Middle frontal gyrus (tissue), 1 donor: ENCODE results near the gene CCDC177.
A peak's percentile ranks its signal among the peaks of the same experiment; 100 is the strongest.

ENCODE experiments used
- DNase-seq: peaks from one replicate; pipeline ENCODE4 v3.0.0-alpha.2; 2015; ENCODE audit warnings: low spot score; ENCODE audit errors: extremely low spot score

The CCDC177 gene

GRCh38 chr14:69574263-69574953 is at the start of gene CCDC177:
Gene CCDC177, minus strand, starts transcription at chr14:69574871. Its CDS starts 1,249 bp downstream, at chr14:69573622.
- peak; percentile 35 for DNase-seq

- no peak for DNase-seq
These were observed 49.5 kb upstream of the CCDC177 start for GRCh38 chr14:69624136-69624535.

GRCh38 chr14:69620981-69621380 is 46.3 kb upstream of the CCDC177 start:
- no peak for DNase-seq

- no peak for DNase-seq
These were observed 45.5 kb upstream of the CCDC177 start for GRCh38 chr14:69620211-69620611.

GRCh38 chr14:69619012-69619411 is 44.3 kb upstream of the CCDC177 start:
- no peak for DNase-seq

- DNase-seq: no peak
These were observed 43.1 kb upstream of the CCDC177 start for GRCh38 chr14:69617796-69618195.

GRCh38 chr14:69616408-69616773 is 41.7 kb upstream of the CCDC177 start:
- DNase-seq: no peak

- peak; percentile 54 for DNase-seq
These were observed 41.1 kb upstream of the CCDC177 start for GRCh38 chr14:69615496-69616407.

GRCh38 chr14:69615121-69615495 is 40.4 kb upstream of the CCDC177 start:
- no peak for DNase-seq

GRCh38 chr14:69614592-69614991 is 39.9 kb upstream of the CCDC177 start:
- no peak for DNase-seq

GRCh38 chr14:69613312-69614073 is 38.8 kb upstream of the CCDC177 start:
- no peak for DNase-seq

GRCh38 chr14:69612783-69613130 is 38.1 kb upstream of the CCDC177 start:
- DNase-seq: no peak

GRCh38 chr14:69612014-69612782 is 37.5 kb upstream of the CCDC177 start:
- no peak for DNase-seq

- DNase-seq: peak; percentile 78
These were observed 36.7 kb upstream of the CCDC177 start, which contains the start of gene SUSD6 for GRCh38 chr14:69611172-69612013. Gene SUSD6, plus strand, starts transcription at chr14:69611596. Its CDS starts 46,997 bp downstream, at chr14:69658593.

GRCh38 chr14:69610874-69611171 is 36.2 kb upstream of the CCDC177 start:
- DNase-seq: no peak

GRCh38 chr14:69610020-69610873 is 35.6 kb upstream of the CCDC177 start:
- DNase-seq: no peak

- no peak for DNase-seq
These were observed 31.9 kb upstream of the CCDC177 start for GRCh38 chr14:69606258-69607184.

- no peak for DNase-seq
These were observed 31.1 kb upstream of the CCDC177 start for GRCh38 chr14:69605738-69606137.
